Measurements from ENCODE around the gene CACNA1I. TPM values are rescaled to one million over a fixed set of nuclear protein-coding genes. Genes with fewer than 3 reads are reported as not detected.

The CACNA1I gene
- polyA plus RNA-seq, 3 donors = 0.01 to 0.31 (median 0.04) TPM

DNA sequence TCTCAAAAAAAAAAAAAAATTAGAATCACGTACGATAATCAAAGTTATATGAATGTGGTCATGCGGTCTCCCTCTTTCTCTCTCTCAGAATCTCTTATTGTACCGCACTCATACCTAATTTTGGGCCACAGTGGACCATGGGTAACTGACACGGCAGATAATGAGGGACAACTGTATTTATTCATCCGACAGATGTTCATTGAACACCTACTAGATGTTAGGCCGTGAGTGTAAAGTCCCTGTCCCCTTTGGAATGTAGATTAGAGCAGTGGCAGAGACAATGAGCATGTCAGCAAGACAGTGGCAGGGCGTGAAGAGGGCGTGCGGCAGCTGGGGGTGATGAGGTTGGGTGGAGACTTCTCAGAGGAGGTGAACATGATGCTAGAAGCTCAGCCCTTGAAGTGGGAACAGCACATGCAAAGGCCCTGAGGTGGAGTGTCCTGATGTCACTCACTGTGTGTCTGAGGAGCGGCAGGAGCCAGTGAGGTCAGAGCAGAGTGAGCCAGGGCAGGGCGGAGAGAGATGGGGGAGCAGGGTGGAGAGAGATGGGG, 25.1 kb downstream of the CACNA1I start:
- DNase-seq (ENCODE audit: low read depth in 3 of 3, low spot score in 2 of 3) = no peak

DNA sequence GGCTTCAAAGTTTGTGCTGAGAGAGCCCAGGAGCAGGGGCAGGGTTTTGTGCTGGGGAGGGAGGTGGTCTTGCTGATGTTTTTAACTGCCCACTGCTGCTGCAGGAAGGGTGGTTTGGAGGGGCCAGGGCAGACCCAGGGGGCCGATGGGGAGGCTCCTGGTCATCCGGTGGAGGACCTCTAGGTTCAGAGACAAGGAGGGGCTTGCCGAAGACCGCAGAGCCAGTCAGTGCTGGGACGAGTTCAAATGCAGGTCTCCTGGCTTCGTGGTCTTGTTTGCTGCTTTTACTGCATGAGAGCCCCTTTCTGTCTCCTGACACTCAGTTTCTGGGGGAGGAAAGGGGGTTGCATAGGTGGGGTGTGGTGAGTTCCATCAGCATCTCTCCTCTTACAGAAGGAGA, 26.0 kb downstream of the CACNA1I start:
- DNase-seq (ENCODE audit: low read depth in 3 of 3, low spot score in 2 of 3) = no peak

DNA sequence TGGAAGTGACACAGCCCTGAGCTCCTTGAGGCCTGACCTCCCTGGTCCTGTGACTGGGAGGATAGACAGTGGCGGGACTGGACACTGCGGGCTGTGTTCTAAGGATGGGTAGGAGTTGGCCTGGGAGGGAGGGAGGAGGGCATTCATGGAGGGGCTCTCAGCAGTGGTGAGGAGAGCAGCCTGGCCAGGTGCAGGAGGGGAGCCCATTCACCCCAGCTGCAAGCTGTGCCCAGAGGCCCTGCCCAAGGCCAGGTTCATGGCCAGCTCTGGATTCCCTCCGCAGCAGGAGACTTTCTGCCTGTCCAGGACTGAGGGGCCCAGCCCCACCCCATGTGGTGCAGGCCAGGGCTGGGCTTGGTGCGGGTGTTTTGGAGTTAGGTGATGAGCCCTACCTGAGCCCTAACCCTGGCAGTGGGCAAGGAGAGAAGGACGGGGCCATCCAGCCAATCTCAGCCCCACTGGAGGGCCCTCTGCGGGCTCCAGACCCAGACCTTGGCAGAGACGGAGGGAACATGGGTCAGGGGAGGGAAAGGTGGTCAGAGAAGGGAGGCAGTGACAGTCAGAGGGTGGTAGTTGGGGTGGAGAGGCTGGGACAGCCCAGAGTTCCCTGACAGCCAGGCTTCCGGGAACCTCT, 26.8 kb downstream of the CACNA1I start:
- no peak for DNase-seq (ENCODE audit: low read depth in 3 of 3, low spot score in 2 of 3)

DNA sequence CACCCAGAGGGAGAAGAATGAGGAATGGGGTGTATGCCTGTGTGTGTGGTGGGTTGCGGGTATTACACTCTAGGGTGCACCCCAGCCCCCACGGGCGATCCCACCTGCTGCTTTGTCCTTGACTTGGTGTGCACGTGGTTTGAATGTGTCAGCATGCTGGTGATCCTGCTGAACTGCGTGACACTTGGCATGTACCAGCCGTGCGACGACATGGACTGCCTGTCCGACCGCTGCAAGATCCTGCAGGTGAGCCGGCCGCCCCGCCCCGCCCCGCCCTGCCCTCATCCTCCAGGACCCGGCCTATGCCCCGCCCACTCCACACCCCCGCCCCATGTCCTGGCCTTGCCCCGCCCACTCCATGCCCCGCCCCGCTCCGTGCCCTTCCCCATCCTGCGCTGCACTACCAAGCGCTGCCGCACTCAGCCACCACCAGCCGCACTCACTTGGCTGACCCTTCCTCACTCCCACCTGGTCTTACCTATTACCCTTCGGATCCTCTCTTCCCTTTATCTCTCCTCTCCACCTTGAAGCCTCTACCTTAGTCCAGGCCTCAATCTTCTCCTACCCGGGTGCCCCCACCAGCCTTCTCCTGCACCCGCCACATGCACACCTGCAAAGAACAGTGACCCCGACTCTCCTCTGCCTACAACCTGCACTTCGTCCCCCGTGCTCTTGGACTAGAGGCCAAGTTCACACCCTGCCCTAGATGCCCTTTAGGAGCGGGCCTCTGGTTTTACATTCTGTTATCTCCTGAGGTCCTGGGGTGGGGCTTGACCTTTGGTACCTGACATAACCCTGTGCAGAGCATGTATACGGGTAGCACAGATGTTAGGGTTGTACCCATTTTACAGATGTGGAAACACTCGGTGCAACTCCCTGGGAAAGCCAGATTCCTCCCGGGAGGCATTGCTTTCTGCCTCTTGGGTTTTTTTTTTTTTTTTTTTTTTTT, 27.7 kb downstream of the CACNA1I start:
- no peak for DNase-seq (ENCODE audit: low read depth in 3 of 3, low spot score in 2 of 3)

DNA sequence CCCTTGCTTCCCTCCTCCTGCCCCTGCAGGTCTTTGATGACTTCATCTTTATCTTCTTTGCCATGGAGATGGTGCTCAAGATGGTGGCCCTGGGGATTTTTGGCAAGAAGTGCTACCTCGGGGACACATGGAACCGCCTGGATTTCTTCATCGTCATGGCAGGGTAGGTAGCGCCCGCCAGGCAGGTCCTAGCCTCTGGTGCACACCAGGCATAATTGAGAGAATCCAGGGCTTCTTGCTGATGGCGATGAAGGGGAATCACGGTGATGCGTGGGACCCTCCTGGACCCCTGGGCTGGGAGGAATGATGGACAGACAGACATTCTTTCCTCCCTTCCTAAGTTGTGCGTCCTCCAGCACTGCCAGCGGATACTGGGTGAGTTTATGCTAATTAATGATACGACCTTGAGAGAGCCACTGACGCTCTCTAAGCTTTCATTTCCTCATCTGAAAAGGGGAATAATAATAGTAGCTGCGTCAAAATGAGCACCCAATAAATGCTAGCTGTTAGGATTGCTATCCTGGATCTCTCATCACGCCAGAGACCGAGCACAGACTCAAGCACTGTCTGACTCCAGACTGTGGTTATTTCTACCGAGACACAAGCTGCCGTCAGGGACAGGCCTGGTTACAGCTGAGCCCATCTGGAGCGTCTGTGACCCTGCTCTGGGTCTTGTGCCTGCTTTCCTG, 30.1 kb downstream of the CACNA1I start:
- DNase-seq (ENCODE audit: low read depth in 3 of 3, low spot score in 2 of 3) = no peak

DNA sequence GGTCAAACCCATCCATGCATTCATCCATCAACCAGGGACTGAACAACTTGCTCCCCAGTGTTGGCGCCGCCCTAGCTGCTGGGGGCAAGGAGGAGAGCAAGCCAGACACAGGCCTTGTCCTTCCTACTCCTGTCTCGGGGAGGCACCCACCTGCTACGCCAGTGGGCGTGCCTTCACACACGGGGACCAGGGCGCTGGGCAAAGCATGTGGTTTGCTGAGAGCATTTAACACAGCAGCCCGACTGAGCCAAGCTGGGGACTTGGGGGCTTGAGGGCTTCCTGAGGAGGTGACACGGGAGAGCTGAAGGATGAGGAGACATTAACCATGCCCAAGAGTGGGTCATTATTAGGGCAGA, 30.6 kb downstream of the CACNA1I start:
- no peak for DNase-seq (ENCODE audit: low read depth in 3 of 3, low spot score in 2 of 3)

DNA sequence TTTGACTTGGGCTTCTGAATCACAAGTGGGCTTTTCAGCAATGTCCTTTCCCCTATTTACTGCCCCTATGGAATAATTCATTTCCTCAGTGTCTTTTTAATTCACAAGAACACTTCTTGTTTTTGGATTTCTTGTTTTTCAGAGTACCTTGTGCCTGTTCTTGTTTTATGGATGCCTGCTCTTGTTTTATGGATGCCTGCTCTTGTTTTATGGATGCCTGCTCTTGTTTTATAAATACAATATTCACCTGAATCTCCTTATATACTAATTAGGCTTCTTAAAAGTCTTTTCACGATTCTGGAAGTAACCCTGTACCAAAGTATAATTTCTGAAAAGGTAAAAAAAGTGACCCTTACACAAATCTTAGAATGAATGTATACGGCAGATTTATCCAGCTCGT, 32.8 kb downstream of the CACNA1I start:
- DNase-seq (ENCODE audit: low read depth in 3 of 3, low spot score in 2 of 3) = no peak

DNA sequence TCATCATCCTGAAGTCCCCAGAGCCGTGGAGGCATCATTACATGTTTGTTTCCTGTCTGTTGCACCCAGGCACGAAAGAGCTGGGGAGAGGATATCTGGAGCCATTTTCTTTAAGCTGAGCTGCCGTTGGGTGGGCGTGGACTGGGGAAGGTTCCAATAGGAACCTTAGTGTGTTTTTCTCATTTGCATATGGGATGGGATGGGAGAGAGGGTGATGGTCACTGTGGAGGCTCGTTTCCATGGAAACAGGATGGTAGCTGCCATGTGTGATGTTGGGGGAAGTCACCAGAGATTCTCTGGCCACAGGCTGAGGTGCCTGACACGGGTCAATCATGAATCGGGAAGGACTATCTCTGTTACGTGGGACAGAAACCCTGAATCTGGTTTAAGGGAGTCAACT, 39.7 kb downstream of the CACNA1I start:
- DNase-seq (ENCODE audit: low read depth in 3 of 3, low spot score in 2 of 3) = no peak

DNA sequence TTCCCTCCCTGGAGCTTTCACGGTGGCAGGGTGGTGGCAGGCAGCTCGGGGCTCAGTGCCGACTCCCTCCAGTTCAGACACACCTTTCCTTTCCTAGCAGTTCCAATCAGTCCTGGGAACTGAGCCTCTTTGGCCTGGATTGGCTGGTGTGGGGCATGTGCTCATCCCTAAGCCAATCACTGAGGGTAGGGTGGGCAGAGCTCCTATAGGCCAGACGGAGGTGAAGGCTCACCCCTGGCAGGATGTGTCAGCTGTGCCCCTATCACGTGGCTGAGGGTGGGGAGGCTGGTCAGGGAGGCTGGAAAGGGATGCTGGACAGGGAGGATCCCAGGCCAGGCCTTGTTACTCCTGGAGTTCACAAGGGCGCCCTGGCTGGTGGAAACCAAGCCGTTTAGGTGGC, 40.2 kb downstream of the CACNA1I start:
- no peak for DNase-seq (ENCODE audit: low read depth in 3 of 3, low spot score in 2 of 3)

DNA sequence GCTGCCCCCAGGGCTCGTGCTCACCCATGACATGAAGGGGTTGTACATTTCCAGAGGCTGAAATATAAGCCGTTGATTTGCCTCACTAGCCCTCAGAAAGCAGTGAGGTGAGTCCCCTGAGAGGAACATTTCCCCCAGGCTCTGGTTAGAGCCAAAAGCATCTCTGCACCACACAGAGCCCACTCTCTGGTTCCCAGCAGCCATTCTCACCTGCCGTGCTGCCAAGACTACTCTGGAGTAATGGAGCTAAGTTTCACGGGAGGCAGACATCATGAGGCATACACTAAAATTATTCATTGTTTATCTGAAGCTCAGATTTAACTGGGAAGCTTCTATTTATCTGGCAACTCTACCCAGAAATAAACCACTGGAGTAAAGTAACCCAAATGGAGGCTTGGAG, 40.8 kb downstream of the CACNA1I start:
- no peak for DNase-seq (ENCODE audit: low read depth in 3 of 3, low spot score in 2 of 3)

DNA sequence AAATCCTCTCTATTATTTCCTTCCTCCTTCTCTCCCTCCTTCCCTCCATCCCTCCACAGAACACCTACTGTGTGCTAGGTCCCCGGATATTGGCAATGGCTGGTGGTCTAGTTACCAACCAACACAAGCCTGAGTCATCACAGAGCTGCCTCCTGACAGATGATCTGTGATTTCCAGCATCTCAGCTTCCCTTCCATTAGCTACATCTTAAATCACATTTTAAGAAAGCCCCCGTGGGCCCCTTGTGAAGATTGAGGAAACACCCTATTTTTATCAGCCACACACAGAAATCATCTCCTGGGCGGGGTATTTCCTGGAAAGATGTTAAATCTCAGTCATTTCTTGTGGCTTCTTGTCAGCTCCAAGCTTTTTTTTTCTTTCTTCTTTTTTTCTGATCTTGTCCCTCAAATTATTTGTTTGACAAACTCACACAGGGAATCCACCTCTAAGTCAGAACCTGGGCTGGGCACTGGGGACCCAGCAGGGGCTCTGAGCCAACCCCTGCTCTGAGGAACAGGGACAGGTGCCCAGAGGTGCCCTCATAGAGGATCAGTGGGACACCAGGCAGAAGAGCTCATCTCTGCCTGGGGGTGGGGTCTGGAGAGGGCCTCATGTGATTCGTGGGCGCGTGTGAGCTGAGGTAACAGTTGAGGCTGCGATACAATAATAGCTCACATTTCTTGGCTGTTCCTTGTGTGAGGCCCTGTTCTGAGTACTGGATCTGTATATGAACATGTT, 42.4 kb downstream of the CACNA1I start:
- DNase-seq (ENCODE audit: low read depth in 3 of 3, low spot score in 2 of 3) = no peak

DNA sequence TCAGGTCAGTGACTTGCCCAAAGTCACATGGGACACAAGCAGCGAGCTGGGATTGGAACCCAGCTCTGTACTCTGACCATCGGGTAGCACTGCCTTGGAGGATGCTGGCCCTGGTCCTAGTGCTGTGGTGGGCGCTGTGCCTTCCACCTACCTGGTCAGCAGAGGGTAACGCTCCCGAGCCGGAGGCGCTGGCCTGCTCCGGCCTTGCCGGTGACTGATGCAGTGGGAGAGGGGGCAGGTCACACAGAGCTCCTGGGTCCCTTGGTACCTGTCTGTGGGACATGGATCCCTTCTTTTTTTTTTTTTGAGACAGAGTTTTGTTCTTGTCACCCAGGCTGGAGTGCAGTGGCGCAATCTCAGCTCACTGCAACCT, 43.0 kb downstream of the CACNA1I start:
- no peak for DNase-seq (ENCODE audit: low read depth in 3 of 3, low spot score in 2 of 3)

DNA sequence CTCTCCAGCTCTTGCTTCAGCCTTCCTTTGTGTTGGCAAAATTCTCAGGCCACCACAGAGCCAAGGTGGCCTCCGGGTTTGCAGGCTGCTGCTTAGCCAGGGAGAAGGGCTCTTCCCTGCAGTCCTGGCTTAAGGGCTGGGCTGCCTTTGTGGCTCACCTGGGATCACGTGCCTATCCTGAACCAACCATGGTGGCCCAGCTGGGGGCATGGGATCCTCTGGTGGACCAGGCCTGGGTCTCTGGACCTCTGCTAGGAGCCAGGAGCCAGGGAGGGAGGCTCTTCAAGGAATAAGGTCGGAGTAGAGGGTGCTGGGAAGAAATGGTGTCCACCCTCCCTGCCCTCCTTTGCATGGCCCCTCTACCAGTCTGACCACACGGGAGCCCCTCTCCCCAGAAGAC, 43.9 kb downstream of the CACNA1I start:
- no peak for DNase-seq (ENCODE audit: low read depth in 3 of 3, low spot score in 2 of 3)

DNA sequence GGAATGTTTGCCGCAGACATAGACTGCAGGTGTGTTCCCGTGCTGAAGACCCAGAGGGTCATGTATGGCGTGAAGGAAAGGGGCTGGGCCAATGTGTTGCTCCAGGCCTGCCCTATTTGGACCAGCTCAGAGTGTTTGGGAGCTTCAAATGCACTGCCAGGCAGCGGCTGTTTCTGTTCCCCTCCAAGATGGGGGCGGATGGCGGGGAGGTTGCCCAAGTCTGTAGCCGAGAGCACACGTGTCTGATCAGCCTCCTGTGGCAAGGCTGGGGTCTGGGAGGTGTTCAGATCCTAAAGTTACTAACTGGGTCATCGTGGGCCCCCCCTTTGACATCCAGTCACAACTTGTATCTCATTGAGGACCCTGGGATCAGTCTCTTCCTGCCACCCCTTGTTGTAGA, 45.5 kb downstream of the CACNA1I start:
- DNase-seq (ENCODE audit: low read depth in 3 of 3, low spot score in 2 of 3) = no peak

DNA sequence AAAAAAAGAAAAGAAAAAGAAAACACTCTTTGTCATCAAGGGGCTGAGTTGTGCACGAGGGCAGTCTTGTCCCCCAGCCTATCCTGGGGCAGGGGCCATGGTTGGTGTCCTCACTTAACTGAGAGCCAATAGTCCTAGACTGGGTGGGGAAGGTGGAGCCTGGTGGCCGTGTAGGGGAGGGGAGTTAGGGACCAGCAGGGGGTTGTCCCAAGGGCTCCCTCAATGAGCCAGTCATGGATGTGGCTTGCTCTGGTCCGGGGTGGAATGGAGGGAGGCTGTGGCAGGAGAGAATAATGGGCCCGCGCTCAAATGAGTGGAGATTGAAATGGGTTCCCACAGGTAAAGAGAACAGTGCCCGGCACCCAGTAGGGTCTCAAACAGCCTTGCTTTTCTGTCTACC, 46.2 kb downstream of the CACNA1I start:
- no peak for DNase-seq (ENCODE audit: low read depth in 3 of 3, low spot score in 2 of 3)

DNA sequence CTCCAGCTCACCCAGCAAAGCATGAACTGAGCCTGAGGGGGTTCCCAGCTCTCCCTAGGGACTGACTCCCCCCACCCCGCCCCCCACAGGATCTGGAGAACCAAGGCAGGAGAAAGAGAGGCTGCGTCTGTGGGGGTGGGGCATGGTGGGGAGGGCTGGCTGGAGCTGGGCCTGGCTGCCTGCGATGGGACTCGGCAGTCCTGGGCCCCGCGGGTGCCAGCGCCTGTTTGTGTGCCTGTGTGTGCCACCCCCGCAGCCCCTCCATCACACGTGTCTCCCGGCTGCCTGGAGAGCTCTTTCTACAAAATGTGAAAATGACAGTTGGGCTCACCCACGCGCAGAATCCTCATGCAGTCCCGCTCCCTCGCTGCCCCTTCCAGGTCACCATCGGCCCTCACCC, 46.8 kb downstream of the CACNA1I start:
- DNase-seq (ENCODE audit: low read depth in 3 of 3, low spot score in 2 of 3) = no peak

DNA sequence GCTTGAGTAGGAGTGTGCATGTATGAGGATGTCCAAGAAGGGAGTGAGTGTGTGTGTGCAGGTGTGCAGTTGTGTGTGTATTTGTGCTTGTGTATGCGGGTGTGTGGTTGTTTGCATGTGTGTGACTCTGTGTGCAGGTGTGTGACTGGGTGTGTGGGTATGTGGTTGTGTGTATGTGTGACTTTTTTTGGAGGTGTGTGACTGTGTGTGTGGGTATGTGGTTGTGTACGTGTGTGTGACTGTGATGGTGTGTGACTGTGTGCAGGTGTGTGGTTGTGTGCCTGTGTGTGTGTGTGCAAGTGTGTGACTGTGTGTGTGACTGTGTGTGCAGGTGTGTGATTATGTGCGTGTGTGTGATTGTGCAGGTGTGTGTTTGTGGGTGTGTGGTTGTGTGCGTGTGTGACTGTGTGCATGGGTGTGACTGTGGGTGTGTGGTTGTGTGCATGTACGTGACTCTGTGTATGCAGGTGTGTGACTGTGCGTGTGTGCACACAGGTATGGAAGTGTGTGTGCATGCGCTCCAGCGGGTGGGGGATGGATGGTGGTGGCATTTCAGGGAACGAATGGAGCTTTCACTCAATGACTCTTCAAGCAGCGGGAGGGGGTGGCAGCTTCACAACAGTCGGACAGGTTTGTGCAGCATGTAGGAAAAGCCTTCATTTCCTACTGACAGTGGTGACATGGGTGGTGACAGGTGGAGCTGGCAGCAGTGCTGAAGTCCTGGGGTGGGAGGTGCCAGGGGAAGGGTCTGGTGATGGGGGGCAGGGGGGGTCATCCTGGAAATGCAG, 47.6 kb downstream of the CACNA1I start:
- no peak for DNase-seq (ENCODE audit: low read depth in 3 of 3, low spot score in 2 of 3)

DNA sequence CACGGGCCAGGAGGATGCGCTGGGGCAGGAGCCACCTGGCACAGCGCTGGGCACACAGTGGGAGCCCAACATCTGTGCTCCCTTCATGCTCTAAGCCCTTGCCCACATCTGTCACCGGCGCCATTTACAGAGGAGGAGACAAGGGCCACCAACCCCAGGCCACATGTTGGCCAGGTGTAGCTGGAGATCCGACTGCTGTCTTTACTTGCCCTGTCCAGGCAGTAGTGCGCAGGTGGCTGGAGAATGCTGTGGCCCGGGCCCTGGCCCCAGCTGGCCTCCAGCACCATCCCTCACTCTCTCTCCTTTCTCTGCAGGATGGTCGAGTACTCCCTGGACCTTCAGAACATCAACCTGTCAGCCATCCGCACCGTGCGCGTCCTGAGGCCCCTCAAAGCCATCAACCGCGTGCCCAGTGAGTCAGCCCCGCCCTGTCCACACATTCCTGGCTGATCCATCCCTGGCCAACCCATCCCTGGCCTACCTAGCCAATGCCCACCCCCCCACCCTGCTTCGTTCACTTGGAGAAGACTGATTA, 48.5 kb downstream of the CACNA1I start:
- DNase-seq (ENCODE audit: low read depth in 3 of 3, low spot score in 2 of 3) = no peak

DNA sequence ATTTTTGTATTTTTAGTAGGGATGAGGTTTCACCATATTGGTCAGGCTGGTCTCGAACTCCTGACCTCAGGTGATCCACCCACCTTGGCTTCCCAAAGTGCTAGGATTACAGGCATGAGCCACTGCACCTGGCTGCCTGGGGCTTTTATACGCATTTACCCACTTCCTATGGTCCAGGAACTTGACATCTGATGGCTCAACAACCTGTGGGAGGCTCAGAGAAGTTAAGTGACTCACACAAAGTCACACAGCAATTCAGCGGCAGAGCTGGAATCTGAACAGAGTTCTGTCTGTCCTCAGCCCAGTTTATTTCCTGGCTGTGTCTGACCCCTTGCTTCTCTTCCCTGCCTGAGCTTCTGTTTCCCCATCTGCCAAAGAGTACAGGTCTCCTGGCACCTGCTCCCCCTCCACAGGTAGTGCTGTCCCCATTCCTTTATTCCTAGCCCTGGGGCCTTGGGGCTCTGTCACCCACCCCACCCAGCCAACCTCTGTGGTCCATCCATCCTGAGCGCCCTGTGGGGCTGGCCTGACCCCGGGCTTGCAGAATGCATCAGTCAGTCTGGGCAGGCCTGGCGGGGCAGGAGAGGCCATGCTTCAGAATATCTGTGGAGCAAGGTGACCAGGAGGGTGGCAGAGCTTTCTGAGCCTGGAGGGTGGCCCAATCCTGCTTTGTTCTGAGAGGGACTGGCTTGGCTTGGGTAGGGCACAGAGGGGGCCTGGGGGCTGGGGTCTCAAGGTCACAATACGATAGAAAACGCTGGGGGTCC, 50.6 kb downstream of the CACNA1I start:
- no peak for DNase-seq (ENCODE audit: low read depth in 3 of 3, low spot score in 2 of 3)
